ENCODE results near the gene ZNF787. TPM values are rescaled to one million over a fixed set of nuclear protein-coding genes. Genes with fewer than 3 reads are reported as not detected.
"Not testable (repeated sequence)": the region's sequence is repeated elsewhere in the genome, so short reads cannot be mapped to it uniquely, and the experiment has no call there.

ZNF787 gene
- total RNA-seq, 1 experiment from 2014 or later = 15.5 TPM

- not testable (repeated sequence) for DNase-seq (ENCODE audit: low read depth)
Observed at GRCh38 chr19:56105831-56106396, 15.2 kb downstream of the ZNF787 start.

GRCh38 chr19:56105090-56105701, 15.9 kb downstream of the ZNF787 start:
- no peak for DNase-seq (ENCODE audit: low read depth)

DNA sequence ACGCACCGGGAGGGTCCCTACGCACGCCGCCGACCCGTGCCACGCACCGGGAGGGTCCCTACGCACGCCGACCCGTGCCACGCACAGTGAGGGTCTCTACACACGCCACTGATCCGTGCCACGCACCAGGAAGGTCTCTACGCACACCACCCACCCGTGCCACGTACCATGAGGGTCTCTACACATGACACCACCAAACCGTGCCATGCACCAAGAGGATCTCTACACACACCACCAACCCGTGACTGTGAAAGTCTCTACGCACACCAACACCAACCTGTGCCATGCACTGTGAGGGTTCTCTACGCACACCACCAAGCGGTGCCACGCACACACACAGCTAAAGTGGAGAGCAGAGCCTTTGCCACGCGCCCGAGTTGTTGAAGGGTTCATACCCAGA, 16.7 kb downstream of the ZNF787 start:
- no peak for DNase-seq (ENCODE audit: low read depth)

DNA sequence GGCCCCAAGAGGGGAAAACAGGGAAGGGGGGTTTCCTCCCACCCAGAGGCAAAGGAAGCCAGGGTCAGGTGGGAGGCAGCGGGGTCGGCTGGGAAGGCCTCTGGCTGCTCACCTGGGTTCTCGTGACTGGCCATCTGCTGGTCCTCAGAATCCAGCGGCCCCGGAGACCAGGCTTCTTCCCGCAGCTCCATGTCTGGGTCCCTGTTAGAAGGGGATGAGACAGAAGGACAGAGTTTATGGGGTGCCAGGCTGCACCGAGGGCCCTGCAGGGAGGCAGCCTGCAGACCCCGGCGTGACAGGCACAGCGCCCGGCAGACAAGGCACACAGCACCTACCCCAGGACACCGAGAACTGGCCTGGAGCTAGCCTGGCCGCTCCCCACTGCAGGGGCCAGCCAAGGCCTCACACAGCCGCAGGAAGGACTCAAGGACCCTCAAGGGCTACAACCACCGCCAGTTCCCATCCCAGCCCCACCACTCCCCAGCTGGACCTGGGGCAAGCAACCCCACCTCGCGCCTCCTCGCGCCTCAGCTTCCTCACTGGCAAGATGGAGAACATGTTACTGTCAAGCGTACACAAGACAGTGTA, 18.0 kb downstream of the ZNF787 start:
- no peak for DNase-seq (ENCODE audit: low read depth)

- DNase-seq (ENCODE audit: low read depth) = no peak
Observed at GRCh38 chr19:56101746-56102535, 19.2 kb downstream of the ZNF787 start.

- no peak for DNase-seq (ENCODE audit: low read depth)
Observed at GRCh38 chr19:56101095-56101494, 20.0 kb downstream of the ZNF787 start.

DNA sequence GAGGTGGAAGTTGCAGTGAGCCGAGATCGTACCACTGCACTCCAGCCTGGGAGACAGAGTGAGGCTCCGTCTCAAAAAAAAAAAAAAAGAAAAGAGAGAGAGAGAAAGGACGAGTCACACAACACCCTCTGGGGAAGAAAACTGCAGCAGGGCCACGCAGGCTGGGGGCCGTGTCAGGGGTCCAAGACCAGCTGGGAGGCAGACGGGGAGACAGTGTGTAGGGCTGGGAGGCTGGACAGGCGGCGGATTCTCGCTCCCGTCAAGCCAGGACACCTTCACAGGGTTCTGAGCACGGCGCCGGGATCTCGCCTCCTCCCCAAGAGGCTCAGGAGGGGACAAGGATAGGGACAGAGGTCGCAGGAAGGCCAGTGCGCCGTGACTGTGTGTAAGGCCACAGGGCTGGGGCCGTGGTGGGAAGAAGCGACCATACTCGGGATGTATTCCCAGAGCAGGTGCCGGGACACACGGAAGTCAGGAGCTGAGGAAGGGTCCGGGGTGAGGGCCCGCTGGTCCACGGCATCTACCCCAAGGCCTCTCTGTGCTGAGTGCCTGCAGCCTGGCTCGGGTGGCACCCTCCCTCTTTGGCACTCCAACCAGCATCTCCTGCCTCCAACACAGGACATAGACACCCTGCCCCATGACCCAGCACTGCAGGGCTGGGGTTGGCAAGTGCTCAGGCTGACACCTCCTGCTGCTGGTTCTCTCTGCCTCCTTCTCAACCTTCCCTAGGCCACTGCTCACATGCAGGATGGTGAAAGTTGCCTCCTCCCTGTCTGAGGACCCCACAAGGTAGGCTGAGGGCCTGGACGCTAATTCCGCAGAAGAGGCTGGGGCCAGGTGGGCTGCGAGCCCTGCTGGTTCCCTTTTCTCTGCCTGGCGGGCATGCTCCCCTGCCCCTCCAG, 21.2 kb downstream of the ZNF787 start:
- no peak for DNase-seq (ENCODE audit: low read depth)

- no peak for DNase-seq (ENCODE audit: low read depth)
Observed at GRCh38 chr19:56098731-56099568, 22.1 kb downstream of the ZNF787 start.

GRCh38 chr19:56098237-56098636, 22.9 kb downstream of the ZNF787 start:
- not testable (repeated sequence) for DNase-seq (ENCODE audit: low read depth)

GRCh38 chr19:56097776-56098175, 23.3 kb downstream of the ZNF787 start:
- no peak for DNase-seq (ENCODE audit: low read depth)

DNA sequence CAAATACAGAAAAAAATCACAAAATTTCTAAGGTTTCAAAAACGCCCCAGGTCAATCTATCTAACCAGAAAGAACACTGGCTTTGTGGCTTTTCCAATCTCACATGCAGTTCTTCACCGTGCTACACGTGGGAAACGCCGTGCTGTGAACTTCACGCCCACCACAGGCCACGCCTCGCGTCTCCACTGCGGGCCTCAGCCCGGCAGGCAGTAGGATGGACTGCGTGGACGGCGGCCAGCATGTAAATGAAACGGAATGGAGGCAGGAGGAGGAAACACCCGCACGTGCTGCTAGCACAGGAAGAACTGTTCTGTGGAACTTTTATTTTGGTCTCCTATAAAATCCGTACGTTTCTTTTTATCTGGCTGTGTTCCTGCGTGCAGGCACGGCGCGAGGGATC, 23.8 kb downstream of the ZNF787 start:
- DNase-seq (ENCODE audit: low read depth) = no peak

GRCh38 chr19:56096665-56097064, 24.4 kb downstream of the ZNF787 start:
- no peak for DNase-seq (ENCODE audit: low read depth)

DNA sequence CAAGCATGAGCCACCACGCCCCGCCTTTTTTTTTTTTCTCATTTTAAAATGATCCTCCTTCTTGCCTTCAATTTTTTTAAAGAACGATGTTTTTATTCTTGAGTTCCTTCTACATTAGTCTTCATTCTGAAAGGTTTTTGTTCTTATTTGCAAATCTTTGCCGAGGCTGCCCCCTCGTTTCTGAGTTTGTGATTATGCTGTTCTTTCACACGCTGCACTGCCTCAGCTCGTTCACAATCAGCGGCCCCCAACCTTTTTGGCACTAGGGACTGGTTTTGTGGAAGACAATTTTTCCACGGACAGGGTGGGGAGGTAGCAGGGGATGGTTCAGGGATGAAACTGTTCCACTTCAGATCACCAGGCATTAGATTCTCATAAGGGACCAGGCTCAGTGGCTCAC, 26.6 kb downstream of the ZNF787 start:
- DNase-seq (ENCODE audit: low read depth) = no peak

- no peak for DNase-seq (ENCODE audit: low read depth)
Observed at GRCh38 chr19:56092685-56093631, 28.1 kb downstream of the ZNF787 start.

GRCh38 chr19:56091751-56092546, 29.1 kb downstream of the ZNF787 start:
- DNase-seq (ENCODE audit: low read depth) = no peak

- DNase-seq (ENCODE audit: low read depth) = no peak
Observed at GRCh38 chr19:56091066-56091490, 30.0 kb downstream of the ZNF787 start.

DNA sequence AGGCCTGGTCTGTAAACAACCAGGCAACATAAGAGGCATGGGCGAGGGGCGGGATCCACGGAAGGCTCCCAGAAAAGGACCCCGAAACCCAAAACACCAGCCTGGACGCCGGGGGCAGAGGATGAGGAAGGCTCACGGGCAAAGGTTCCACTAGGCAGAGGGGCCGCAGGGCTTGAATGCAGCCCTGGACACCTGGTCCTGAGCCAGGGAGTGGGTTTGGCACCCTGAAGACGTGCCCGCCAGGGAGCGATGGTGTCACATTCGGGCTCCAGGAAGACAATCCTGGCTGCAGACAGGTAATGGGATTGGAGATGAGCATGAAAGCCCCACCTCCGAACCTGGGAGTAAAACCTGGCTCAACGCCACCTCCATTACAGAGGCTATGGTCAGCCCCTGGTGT, 31.8 kb downstream of the ZNF787 start:
- no peak for DNase-seq (ENCODE audit: low read depth)

DNA sequence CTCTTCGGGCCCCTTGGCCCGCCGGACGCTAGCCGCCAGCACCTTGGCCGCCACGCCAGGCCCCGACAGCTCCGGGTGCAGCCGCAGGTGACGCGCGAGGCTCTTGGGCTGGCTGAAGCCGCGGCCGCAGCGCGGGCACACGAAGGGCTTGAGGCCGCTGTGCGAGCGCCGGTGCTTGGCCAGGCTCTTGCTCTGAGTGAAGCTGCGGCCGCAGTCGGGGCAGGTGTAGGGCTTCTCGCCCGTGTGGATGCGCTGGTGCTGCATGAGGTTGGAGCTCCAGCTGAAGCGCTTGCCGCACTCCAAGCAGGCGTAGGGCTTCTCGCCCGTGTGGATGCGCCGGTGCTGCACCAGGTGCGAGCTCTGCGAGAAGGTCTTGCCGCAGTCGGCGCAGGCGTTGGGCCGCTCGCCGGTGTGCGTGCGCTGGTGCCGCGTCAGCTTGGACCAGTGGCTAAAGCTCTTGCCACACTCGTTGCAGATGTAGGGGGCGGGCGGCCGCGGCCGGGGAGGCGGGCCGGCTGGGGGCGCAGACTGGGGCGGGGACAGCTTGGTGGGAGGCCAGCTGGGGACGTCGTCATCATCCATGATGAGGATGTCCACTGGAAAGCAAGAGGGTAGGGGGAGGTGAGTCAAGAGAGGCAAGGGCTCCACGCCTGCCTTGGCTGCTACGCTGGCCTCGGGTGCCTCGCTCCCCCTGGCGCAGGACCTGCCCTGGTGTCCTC, 32.4 kb downstream of the ZNF787 start:
- DNase-seq (ENCODE audit: low read depth) = no peak
